Loucy (cell line): ENCODE measurements around the gene ASTN2.

ENCODE experiments used
- CTCF ChIP-seq: fragments of 200-600 bp; sonication (generic); conservative IDR thresholded peaks from 2 replicates; pipeline ENCODE4 v1.5.1; 2014; ENCODE audit warnings: mild to moderate bottlenecking, antibody characterized with exemption, low read length
- EZH2phosphoT487 ChIP-seq: fragments of 200-600 bp; IDR thresholded peaks from 2 replicates; pipeline ENCODE4 v1.6.1; 2018; ENCODE audit warnings: antibody characterized with exemption, mild to moderate bottlenecking, moderate library complexity, borderline replicate concordance

GRCh38 chr9:116979456-116979855 is 435.4 kb downstream of the ASTN2 start:
- no peak for TF ChIP-seq CTCF
- TF ChIP-seq EZH2phosphoT487, result no peak
